GDM1 (cell line): Measurements from ENCODE around the gene VSIR.

Experiments used
- DNase-seq: peaks from one replicate; lab custom pipeline; 2025; lab: John Stamatoyannopoulos, UW

The VSIR gene

GRCh38 chr10:71727738-71728737 lies 45.3 kb downstream of the VSIR start:
- peak; percentile 67 for DNase-seq

- no peak for DNase-seq
Measured at GRCh38 chr10:71727105-71727737, 46.1 kb downstream of the VSIR start.

GRCh38 chr10:71726580-71727104 lies 46.7 kb downstream of the VSIR start:
- peak; percentile 17 for DNase-seq

- no peak for DNase-seq
Measured at GRCh38 chr10:71725998-71726579, 47.2 kb downstream of the VSIR start.

- DNase-seq = no peak
Measured at GRCh38 chr10:71725249-71725648, 48.1 kb downstream of the VSIR start.

GRCh38 chr10:71724539-71724938 lies 48.8 kb downstream of the VSIR start:
- DNase-seq = no peak

GRCh38 chr10:71723311-71723710 lies 50.0 kb downstream of the VSIR start:
- DNase-seq = peak; percentile 9

GRCh38 chr10:71722849-71723248 lies 50.5 kb downstream of the VSIR start:
- DNase-seq = no peak

GRCh38 chr10:71721313-71721712 lies 52.0 kb downstream of the VSIR start:
- no peak for DNase-seq

- DNase-seq = no peak
Measured at GRCh38 chr10:71720288-71720687, 53.0 kb downstream of the VSIR start.

- DNase-seq = no peak
Measured at GRCh38 chr10:71719464-71720201, 53.7 kb downstream of the VSIR start, which contains the start of gene C10orf105. TSS of gene C10orf105 (minus strand) at chr10:71719778. CDS start at chr10:71716337, 3,441 bp downstream.

- DNase-seq = no peak
Measured at GRCh38 chr10:71719042-71719441, 54.3 kb downstream of the VSIR start.

- no peak for DNase-seq
Measured at GRCh38 chr10:71718165-71718698, 55.1 kb downstream of the VSIR start.

- no peak for DNase-seq
Measured at GRCh38 chr10:71717551-71717951, 55.8 kb downstream of the VSIR start.

GRCh38 chr10:71717056-71717455 lies 56.3 kb downstream of the VSIR start:
- DNase-seq = no peak

GRCh38 chr10:71716426-71716825 lies 56.9 kb downstream of the VSIR start:
- DNase-seq = no peak

- DNase-seq = no peak
Measured at GRCh38 chr10:71715860-71716259, 57.5 kb downstream of the VSIR start.

- DNase-seq = no peak
Measured at GRCh38 chr10:71715026-71715425, 58.3 kb downstream of the VSIR start.

GRCh38 chr10:71714592-71714991 lies 58.7 kb downstream of the VSIR start:
- no peak for DNase-seq

GRCh38 chr10:71714031-71714410 lies 59.3 kb downstream of the VSIR start:
- DNase-seq = no peak
